ENCODE data around the gene ARID3C.
A peak's percentile ranks its signal among the peaks of the same experiment; 100 is the strongest.
"Not testable (repeated sequence)": the region's sequence is repeated elsewhere in the genome, so short reads cannot be mapped to it uniquely, and the experiment has no call there.

Gene ARID3C

DNA sequence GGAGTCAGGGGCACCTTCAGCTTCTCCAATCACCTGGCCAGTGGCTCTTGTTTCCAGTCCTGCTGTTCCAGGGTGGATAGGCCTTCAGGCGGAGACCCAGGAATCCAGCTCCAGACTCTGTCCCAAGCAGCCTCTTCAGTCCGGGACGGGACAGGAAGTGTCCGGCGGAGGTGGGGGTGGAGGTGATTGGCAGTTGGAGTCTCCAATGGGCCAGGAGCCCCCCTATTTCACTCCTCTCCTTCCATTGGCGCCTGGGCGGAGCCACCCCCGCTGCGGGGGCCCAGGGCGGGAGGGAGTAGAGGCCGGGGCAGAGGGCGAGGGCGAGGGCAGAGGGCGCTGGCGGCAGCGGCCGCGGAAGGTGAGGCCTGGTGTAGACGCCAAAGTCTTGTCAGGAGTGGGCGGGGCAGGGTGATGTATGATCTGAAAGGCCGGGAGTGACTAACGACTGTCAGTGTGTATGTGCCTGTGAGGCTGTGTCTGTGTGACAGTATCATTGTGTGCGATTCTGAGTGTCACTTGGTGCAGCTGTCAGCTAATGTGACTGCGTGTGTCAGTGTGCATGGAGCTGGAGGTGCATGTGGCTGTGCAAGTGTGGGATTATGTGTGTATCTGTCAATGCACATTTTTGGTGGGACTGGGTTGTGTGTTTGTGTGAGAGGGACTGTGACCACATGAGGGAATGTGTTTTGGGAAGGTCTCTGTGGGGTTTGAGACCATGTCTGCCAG is 23.2 kb upstream of the ARID3C start, which contains the start of gene IL11RA:
IL11RA (plus strand) TSS at position 310 of the 726 bp plus-strand sequence. CDS start 3,033 bp downstream, outside the sequence.
- DNase-seq: peak; percentile 91

- DNase-seq: no peak
Observed at GRCh38 chr9:34651321-34651720, 22.5 kb upstream of the ARID3C start.

DNA sequence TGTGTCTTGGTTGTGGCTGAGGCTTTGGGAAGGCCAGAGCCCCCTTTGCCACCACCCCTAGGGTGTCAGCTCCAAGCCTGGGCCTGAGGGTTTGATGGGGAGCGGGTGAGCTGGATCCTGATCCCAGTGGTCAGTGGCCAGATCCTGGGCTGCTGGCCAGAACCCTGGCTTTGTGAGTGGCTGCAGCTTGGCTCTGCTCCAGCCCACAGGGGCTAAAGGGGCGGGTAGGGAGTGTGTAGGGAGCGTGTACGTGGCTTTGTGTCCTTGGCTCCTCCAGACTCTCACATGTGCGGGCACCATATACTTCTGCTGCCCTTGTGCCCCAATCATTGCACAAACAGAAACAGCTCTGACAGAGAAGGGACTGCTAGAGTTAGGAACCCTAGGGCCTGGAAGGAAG is 21.9 kb upstream of the ARID3C start:
- peak; percentile 68 for DNase-seq

DNA sequence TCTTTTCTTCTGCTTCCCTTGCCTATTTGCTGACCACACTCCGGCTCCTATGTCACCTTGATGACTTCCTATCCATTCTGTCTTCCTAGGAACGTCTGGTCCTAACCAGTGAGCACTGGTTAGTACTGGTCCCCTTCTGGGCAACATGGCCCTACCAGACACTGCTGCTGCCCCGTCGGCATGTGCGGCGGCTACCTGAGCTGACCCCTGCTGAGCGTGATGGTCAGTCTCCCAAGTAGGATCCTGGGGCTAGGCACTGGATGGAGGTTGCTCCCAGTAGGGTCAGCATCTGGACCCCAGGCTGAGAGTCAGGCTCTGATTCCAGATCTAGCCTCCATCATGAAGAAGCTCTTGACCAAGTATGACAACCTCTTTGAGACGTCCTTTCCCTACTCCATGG is 19.8 kb upstream of the ARID3C start:
- no peak for DNase-seq

- no peak for DNase-seq
Observed at GRCh38 chr9:34647651-34648050, 18.8 kb upstream of the ARID3C start.

DNA sequence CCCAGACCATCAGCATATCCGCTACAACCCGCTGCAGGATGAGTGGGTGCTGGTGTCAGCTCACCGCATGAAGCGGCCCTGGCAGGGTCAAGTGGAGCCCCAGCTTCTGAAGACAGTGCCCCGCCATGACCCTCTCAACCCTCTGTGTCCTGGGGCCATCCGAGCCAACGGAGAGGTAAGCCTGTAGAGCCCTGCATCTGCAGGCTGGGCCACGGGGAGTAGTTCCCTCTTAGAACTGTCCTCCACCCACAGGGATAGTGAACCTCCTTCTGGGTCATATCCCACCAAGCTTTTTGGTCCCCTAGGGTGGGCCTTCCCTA is 18.2 kb upstream of the ARID3C start:
- DNase-seq: no peak

DNA sequence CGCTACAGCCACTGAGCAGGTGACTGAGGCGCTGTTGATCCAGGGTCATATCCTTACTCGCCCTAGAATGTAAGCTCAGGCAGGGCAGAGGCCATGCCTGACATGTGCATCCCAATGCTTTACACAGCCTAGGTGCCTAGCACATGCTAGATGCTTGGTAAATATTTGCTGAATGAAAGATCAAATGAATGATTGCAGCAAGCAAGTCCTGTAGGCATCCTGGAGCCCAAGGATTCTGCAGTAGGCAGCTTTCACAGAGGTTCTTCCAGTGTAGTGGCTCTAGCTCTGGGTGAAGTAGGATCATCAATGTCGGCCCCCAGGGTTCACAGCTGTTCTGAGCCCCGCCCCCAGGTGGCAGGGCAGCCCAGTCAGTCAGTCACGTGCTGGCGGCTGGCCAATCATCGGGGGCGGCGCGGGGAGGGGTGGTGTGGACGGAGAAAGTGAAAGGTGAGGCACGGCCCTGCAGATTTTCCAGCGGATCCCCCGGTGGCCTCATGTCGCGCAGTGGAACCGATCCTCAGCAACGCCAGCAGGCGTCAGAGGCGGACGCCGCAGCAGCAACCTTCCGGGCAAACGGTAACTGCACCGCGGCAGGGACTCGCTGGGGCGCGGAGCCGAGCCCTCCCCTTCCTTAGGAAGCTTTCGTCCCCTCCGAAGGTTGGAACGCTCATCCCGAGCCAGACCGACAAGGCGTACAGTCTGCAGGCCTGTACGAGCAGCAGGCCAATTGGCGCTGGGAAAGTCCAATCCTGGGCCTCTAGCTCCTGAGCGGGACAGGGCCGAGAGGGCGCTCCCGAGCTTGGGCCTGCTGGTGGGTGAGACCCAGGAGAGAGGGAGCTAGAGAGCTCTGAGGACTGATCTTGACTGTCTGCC is 17.6 kb upstream of the ARID3C start, which contains the start of gene GALT:
GALT (plus strand) TSS at position 465 of the 873 bp plus-strand sequence; CDS start at position 495, 30 bp downstream.
- peak; percentile 93 for DNase-seq

- DNase-seq: no peak
Observed at GRCh38 chr9:34644766-34645314, 16.0 kb upstream of the ARID3C start.

GRCh38 chr9:34642679-34643078 is 13.8 kb upstream of the ARID3C start:
- DNase-seq: no peak

- not testable (repeated sequence) for DNase-seq
Observed at GRCh38 chr9:34639322-34639721, 10.5 kb upstream of the ARID3C start.

DNA sequence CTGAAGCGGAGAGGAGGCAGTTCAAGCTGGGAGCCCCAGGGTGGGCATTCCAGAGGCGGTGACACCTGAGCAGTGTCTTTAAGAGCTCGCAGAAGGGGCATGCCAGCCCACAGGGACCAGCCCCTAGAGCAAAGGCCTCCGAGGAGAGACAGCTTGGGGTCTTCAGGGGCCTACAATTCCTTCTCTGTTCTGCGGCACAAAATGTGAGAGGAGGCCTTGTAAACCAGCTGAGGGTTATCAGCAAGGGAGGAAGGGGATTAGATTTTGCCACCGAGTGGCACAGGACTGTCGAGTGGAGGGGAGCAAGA is 9.2 kb upstream of the ARID3C start:
- DNase-seq: no peak

- DNase-seq: peak; percentile 95
Observed at GRCh38 chr9:34637356-34638137, 8.7 kb upstream of the ARID3C start, which contains the start of gene SIGMAR1. Gene SIGMAR1, minus strand, starts transcription at chr9:34637787. Its CDS starts 90 bp downstream, at chr9:34637697.

DNA sequence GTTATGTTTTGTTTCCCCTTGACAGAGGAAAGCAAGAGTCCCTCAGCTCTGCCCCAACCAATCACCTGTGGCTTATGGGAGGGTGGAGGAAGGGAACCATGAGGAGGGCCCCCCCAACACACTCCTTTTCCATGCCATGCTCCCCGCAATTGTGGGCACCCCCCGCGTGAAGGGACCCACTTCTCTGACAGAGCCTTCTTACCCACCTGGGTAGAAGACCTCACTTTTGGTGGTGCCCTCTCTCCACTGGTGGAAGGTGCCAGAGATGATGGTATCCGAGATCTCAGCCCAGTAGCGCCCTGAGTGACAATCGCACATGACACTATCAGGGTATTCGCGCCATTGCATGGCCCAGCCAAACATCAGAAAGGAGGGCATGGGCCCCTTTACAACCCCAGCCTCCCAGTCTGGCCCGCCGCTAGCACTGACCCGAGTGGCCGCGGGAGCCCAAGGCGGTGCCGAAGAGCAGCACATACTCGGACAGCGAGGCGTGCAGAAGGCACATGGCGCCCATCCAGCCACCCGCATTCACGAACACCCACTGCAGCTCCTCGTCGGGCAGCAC is 8.0 kb upstream of the ARID3C start:
- no peak for DNase-seq

DNA sequence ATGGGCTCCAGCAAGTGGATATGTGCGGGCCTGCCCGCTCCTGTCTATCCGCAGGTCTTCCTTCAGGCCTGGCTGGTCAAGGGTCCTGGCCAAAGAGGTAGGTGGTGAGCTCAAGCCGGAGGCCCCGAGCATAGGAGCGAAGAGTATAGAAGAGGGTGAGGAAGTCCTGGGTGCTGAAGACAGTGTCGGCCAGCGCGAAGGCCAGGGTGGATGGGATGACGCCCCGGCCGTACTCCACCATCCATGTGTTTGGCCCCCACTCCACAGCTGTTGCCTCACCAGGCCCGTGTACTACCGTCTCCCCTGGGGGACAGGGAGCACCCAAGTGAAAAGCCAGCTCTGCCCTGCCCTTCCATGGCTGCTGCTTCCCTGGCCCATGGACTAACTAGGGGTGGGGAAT is 6.7 kb upstream of the ARID3C start:
- no peak for DNase-seq

DNA sequence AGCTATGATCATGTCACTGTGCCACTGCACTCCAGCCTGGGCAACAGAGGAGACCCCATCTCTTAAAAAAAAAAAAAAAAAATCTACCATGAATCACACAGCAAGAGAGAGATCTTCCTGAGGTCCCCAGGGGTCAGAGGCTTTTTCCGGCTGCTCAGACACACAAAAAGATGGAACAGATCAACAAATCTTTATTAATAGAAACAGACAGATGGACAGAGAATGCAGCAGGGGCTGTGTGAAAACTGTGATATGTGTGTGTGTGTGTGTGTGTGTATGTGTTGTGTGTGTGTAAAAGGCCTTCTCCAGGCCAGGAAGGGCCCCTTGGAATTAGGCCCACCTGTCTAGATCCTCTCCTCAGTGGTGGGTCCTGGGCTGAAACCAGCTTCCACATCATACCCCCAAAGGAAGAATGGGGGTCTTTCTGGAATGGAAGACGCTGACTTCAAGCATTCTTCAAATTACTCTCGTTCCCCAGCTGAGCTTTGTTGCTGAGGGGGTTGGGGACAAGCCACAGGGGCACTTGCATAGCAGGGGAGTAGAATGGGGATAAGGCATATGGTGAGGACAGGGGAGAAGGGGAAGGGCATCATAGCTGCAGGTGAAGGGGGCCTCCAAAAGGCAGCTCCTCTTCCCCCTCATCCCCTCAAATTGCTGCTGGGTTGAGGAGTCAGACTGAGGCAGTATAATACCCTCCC is 5.8 kb upstream of the ARID3C start:
- DNase-seq: no peak

DNA sequence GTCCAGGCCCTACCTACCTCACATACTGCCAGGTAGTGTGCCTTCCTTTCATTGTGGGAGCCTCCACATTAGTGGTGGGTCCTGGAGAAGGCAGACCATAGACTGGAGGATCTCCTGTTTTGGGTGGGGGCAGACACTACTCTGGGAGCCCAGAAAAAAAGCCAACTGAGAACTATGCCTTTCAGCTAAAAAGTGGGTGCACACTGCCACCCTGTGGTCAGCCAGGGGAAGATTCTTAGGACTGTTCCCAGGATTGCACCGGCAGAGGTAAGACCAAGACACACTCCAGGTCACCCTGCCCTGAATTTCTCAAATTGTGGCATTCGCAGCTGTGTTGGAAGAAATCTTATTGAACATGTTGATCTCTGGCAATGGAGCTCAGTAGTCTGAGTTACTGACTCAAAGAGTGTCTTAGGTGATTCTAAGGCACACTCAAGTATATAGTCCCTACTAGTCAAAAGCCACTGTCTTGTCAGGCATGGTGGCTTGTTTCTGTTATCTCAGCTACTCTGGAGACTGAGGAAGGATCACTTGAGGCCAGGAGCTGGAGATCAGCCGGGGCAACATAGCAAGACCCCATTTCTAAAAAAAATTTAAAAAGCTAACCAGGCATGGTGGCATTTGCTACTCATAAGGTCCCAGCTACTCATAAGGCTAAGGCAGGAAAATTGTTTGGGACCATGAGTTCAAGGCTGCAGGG is 5.1 kb upstream of the ARID3C start:
- peak; percentile 77 for DNase-seq

DNA sequence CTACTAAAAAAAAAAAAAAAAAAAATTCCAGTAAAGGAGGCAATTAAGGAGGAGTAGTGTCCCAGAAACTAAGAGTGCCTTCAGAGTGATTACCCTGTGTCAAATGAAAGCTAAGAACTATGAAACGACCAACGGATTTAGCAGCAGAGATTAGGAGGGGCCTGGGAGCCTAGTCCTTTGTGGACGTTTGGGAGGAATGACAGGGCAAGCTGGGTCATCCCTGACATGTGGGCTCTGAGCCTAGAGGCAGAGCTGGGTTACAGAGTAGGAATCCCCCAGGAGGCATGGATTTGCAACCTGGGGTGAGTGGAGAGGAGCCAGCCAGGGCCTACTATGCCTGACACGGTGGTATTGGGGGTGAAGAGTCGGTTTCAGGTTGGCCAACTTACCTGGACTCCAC is 4.3 kb upstream of the ARID3C start:
- DNase-seq: no peak

DNA sequence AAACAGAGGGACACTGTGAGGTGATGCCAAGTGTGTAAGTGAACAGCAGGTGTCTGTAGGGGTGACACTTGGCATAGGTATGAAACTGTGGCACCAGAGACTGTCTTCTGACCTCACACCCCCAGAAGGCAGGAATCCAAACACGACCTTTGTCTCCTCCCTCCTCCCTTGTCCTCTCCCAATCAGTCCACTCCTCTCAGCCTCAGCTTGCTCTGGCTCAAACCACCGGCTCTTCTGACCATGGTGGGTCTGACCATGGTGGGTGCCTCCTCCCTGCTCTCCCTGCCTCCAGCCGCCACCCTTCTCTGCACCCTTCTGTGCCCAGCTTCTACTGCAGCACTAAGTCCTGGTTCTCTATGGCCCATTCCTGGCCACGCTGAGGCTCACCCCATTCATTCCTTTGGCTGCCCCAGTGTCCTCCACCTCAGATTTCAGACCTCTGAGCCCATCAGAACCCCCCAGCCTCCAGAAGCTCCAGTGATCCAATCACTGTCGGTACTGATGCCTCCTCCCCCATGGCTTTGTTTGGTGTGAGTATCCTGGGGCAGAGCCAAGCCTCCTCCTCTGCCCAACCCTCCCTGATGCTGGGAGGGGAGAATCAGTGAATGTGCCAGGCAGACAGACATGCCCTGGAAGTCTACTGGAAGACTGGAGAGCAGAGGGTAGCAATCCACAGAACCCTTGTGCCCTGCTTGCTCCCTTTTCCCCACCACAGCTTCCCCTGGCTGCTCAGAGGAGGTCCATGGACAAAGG is 1.7 kb upstream of the ARID3C start:
- no peak for DNase-seq

- DNase-seq: no peak
Observed at GRCh38 chr9:34629491-34629808, 584 bp upstream of the ARID3C start.

DNA sequence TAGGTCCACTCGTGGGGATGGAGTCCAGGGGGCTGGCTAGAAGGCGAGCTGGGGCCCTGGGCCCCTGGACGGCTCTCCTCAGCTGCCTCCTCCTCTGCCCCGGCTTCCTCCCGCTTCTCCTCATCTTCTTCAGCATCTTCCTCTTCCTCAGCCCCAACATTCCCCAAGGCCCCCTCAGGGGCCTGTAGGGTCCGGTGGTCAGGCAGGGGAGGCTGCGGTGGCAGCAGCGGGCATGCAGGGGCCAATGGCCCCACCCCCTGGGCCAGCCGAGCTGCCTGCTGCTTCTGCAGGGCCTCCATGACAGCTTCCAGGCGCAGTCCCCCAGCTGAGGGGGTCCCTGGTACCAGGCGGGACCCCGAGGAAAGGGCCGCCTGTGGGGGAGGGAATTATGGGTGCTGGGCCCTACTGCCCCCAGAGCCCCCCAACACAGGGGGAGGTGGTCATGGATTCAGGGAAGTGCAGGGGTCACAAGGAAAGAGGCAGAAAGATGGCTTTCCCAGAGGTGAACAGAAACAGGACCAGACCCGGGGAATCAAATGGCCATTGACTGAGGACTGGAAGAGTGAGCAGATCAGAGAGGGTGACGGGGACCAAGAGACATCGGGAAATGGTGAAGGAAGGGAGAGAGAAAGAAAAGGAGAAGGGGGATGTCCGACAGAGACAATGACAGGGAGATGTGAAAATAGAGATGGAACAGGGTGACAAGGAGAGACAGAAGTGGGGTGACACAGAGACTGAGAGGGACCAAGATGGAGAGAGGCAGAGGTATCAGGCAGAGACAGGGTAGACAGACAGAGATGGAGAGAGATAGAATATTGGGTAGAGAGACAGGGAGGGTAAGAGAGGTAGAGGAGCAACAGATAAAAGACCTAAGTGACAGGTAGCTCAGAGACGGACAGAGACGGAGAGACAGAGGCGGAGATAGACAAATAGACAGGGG is 880 bp downstream of the ARID3C start:
- no peak for DNase-seq

All from left hindlimb (tissue), 1 donor.